D341Med (cell line): Measurements from ENCODE around the gene NXPH2.

Source experiments
- DNase-seq: peaks from one replicate; pipeline ENCODE4 v3.0.0; 2012; ENCODE audit warnings: low spot score

Gene NXPH2

GRCh38 chr2:138633049-138633448, 147.1 kb downstream of the NXPH2 start:
- no peak for DNase-seq

DNA sequence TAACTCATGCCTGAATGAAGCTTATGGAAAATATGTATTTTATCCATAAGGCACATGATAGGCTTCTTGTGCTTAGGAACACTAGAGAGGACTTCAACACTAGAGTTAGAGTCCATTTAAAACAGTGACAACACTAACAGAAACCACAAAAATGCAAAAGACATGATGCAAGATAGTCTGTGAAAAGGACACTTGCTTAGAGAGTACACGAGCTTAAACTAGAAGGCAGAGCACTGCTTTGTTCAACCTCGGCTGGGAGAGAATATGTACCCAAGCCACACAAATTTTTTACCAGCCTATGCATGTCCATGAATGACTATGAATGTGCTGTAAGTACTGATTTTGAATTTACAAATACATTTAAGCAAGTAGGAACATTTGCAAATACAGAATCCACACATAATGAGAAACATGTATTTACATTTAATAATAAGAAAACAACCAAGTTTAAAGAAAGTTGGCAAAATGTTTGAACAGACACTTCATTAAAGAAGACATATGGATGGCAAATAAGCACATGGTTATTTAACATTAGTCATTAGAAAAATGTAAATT, 148.0 kb downstream of the NXPH2 start:
- no peak for DNase-seq

DNA sequence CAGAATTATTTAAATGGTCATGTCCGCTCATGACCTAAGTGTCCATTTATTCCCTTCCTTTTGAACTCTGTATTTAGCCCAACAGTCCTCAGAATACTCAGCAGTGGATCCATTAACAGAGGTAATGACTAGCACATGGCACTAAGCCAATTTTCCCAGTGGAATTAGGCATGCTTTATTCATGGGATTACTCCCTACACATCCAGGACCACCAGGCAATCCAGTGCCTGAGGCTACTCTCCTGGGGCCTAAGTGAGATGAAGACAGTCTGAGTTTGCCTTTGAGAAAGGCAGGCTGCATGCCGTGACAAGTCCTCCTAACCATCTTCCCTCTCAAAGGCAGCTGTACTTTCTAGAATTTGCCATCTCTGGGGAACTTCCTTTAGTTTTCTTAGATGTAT, 150.0 kb downstream of the NXPH2 start:
- peak; percentile 36 for DNase-seq

GRCh38 chr2:138626148-138626547, 154.0 kb downstream of the NXPH2 start:
- no peak for DNase-seq

- no peak for DNase-seq
Measured at GRCh38 chr2:138622613-138623012, 157.6 kb downstream of the NXPH2 start.

GRCh38 chr2:138621139-138621538, 159.1 kb downstream of the NXPH2 start:
- DNase-seq = no peak

DNA sequence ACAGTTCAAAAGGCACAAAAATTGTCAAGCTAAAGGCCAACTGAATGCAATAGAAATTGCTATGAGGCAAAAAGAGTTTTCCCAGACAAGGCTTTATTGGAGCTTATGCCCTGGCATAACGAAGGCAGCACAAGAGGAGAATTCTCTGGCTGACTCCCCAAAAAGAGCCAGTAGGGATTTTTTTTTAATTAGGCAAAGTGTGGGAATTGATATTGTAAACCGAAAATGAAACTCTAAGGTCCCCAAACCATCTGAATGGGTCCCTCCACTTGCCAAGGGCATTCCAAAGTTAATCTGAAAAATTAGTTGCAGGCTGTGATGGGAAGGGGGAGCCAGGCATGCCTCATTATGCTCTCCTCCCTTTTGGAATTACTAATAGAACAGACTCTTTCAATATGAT, 159.8 kb downstream of the NXPH2 start:
- no peak for DNase-seq
